PFSK-1 (cell line): ENCODE results near the gene LNP1.

ENCODE experiments used
- FOXP2 ChIP-seq: optimal IDR thresholded peaks from 2 replicates; pipeline ENCODE3; 2011; ENCODE audit warnings: borderline replicate concordance, control low read depth, inconsistent platforms; ENCODE audit not compliant: insufficient read depth; ENCODE audit errors: extremely low read length, extremely low read depth
- POLR2AphosphoS5 ChIP-seq: IDR thresholded peaks from 2 replicates; pipeline ENCODE4 v1.6.1; 2012; ENCODE audit warnings: low read depth, mild to moderate bottlenecking, control low read depth, low read length, moderate library complexity
- REST ChIP-seq, 2 experiments: IDR thresholded peaks; 2 replicates each; pipeline versions ENCODE4 v1.6.1 to v1.8.0; 2011 to 2012; ENCODE audit warnings: low read depth in 2 of 2, low read length in 2 of 2, control low read depth in 1 of 2, inconsistent platforms in 1 of 2, mild to moderate bottlenecking in 1 of 2, moderate library complexity in 1 of 2; ENCODE audit not compliant: insufficient read depth in 1 of 2
- SIN3A ChIP-seq: IDR thresholded peaks from 2 replicates; pipeline ENCODE4 v1.6.1; 2012; ENCODE audit warnings: mild to moderate bottlenecking, low read length, moderate library complexity, borderline replicate concordance; ENCODE audit not compliant: insufficient read depth
- TAF1 ChIP-seq: IDR thresholded peaks from 2 replicates; pipeline ENCODE4 v1.6.1; 2012; ENCODE audit warnings: low read length, control low read depth, borderline replicate concordance; ENCODE audit not compliant: insufficient read depth

The LNP1 gene

GRCh38 chr3:100489118-100489517 lies 87.8 kb downstream of the LNP1 start:
- TF ChIP-seq TAF1 (no peak), REST (IDR thresholded peaks at IDR 0.05; ENCODE audit: insufficient read depth in 1 of 2, low read depth in 2 of 2, low read length in 2 of 2) (no peak), POLR2AphosphoS5 (no peak), FOXP2 (no peak), SIN3A (no peak)

DNA sequence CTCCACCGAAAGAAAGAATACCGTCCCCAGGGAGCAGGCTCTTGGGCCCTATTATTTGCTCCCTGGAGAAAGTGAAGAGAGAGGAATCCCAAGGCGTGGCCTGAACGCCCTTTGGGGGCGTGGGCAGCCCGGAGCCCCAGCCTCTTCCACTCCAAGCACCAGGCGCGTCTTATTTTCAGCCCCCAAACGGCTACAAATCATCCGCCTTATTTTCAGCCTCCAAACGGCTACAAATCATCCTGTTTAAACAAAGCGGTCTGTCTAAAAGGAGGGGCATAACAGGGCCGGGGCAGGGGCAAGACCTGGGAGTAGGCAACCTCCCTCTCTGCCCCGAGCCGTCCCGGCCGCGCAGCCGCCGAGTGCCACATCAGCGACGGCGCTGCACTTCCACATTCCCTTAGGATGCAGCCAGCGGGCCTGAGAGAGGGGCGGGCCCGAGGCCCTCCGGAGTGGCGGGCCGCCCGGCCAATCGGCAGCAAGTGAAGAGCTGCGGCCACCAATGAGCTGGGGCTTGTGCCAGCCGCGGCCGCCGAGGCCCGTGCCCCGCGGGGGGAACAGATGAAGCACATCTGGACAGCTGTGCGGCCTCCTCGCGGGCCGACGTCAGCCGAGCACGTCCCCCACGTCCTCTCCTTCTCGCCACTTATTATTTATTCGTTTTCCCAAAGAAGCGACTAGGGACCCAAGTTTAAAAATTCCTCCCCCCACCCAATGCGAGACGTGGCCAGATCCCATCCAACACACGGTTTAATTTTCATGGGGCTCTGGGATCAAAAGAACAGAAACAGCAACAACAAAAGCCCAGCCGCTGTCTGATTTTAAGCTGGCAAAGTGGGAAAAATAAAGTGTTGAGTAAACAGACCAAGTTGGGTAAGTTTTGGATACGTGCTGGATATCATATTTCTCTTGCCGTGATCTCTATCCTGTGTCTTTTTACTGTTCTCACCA lies 91.0 kb downstream of the LNP1 start, which contains the start of gene TMEM45A:
Gene TMEM45A (plus strand): TSS at position 561 of the 948 bp plus-strand sequence. CDS start 62,593 bp downstream, outside the sequence.
- no peak for TF ChIP-seq TAF1

DNA sequence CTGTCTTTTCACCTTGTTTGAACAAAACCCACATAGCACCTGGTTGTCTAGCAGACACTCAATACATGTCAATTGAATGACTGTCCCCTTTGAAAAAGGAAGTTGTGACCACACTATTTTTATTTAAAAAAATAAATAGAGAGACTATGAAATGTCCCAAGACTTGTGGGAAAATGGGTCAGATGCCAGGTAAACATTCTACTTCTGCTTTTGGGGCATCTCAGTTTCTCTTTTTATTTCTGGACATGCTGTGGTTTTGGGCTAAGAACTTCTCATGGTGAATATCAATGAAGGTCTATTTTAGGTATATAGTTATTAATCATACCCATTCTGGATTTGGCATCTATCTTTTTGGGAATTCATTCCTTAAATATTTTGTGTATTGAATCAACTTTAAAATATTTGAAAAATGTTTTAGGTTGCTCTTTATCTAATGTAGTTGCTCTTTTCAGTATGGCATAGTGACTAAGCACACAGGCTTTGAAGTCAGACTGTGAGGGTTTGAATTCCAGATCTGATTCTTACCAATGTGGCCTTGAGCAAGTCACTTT lies 95.4 kb downstream of the LNP1 start:
- no peak for TF ChIP-seq FOXP2

GRCh38 chr3:100499651-100500050 lies 98.3 kb downstream of the LNP1 start:
- TF ChIP-seq FOXP2 (no peak), POLR2AphosphoS5 (no peak), SIN3A (no peak), TAF1 (no peak), REST (IDR thresholded peaks at IDR 0.05; ENCODE audit: insufficient read depth in 1 of 2, low read depth in 2 of 2, low read length in 2 of 2) (no peak)

DNA sequence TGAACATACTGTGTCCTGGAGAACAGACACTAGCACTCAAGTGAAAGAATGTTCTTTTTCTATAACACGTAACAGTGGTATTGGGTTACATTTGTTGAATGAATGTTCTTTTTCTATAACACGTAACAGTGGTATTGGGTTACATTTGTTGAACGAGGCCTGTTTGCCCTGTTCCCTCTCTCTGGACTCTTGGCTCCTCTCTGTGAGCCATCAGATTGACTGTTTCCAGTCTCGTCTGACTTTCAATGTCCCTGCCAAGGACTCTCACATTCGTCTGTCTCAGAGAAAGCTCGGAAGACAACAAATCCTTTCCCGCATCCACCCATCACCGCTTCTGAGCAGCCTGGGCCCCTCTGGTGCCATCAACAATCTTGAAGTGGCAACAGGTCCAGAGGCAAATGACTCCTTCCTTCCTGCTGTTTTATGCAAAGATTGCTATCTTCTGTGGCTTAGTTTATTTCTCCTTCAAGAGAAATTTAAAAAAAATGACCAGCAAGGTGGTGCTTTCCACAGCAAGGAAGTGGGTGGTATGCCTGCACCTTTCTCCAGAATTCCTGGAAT lies 99.1 kb downstream of the LNP1 start:
- TF ChIP-seq SIN3A (no peak), FOXP2 (no peak), POLR2AphosphoS5 (no peak), TAF1 (no peak), REST (IDR thresholded peaks at IDR 0.05; ENCODE audit: insufficient read depth in 1 of 2, low read depth in 2 of 2, low read length in 2 of 2) (no peak)

GRCh38 chr3:100503448-100503847 lies 102.1 kb downstream of the LNP1 start:
- TF ChIP-seq FOXP2 (no peak), POLR2AphosphoS5 (no peak), SIN3A (no peak), TAF1 (no peak), REST (IDR thresholded peaks at IDR 0.05; ENCODE audit: insufficient read depth in 1 of 2, low read depth in 2 of 2, low read length in 2 of 2) (no peak)
